Suppressor macrophage (primary cell): ENCODE data around the gene ALX3.

Experiments used
- DNase-seq, 4 experiments: peaks; one replicate each; pipeline ENCODE4 v3.0.0-alpha.2; 2020 to 2022

Gene ALX3

GRCh38 chr1:110064576-110065337 is 5.7 kb downstream of the ALX3 start:
- no peak for DNase-seq

GRCh38 chr1:110063781-110064180 is 6.7 kb downstream of the ALX3 start:
- no peak for DNase-seq

GRCh38 chr1:110062612-110063011 is 7.9 kb downstream of the ALX3 start:
- no peak for DNase-seq

DNA sequence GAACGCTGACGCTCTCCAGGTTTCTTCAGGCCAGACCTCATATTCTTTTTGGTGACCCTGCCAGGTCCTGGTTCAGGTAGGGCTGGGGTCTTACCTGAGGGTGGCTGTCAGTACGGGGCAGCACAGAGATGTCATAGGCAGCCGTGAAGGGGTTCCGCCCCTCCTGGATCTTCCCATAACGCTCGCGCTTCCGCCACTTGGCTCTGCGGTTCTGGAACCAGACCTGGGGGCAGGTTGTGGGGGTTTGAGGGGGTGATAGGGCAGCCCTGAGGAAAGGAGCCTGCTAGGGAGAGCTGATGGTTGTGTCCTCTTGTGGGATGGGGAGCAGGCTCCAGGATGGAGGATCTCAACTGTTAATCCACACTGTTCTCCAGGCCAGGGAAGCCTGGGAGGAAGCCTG is 9.1 kb downstream of the ALX3 start:
- DNase-seq, result no peak

DNA sequence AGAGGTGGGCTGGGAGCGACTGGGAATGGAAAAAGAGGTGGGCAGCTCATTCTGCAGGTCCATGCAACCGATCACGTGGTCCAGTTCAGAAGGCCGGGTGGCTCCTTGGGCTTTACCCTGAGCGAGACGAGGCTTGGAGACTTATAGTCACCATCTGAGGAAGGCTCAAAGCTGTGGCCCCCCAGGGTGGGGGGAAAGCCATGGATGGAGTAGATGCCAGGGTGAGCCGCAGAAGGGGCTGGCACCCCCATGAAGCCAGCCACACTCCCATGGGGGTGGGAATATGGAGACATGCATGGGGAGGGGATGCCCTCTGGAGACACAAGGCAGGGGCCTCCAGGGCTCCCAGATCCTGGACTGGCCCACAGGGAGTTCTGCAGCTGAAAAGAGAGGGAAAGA is 9.8 kb downstream of the ALX3 start:
- no peak for DNase-seq

GRCh38 chr1:110060034-110060661 is 10.3 kb downstream of the ALX3 start:
- DNase-seq, result peak; percentile 72 to 87 (median 74)

- no peak for DNase-seq
These were observed 11.2 kb downstream of the ALX3 start for GRCh38 chr1:110059133-110059863.

- DNase-seq, result no peak
These were observed 11.9 kb downstream of the ALX3 start for GRCh38 chr1:110058591-110058990.

DNA sequence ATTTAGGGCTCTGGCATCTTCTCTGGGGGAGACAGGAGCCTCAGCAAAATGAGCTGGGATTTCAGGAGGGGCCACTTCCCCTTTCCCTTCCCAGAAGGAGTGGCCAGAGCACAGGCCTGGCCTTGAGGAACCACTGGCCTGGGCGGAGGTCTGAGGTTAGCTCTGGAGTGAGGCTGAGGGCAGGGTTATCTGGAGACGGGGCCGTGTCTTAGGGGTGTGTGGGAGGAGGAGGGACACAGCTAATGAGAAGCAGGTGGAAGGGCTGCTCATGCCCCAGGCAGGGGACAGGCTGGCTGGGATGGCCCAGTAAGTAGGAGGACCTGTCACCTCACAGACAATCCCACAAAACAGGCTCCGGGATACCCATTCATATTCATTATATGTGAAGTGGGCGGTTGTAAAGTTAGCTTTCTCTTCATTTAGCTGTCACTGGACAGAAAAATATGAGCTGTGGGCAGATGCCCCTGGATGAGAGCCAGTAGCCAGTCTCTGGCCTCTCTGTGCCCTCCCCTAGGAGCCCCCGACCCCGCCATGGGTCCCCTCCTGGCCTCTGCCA is 12.4 kb downstream of the ALX3 start:
- peak; percentile 61 to 83 (median 76) for DNase-seq

GRCh38 chr1:110056776-110057175 is 13.7 kb downstream of the ALX3 start:
- DNase-seq, result no peak

DNA sequence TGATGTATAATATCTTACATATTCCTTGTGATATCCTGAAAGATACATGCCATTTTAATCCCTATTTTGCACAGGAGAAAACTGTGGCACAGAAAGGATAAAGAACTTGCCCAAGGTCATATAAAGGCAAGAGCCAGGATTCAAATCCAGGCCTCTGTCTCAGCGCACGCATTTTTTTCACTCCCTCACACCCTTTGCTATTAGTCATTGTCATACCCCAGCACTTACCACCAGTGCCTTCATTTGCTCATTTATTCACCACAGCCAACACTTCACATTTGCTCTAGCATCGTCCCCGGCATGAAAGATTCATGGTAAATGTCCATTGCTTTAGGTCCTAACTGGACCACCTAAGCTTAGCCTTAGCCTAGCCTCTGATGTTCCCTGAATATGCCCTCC is 14.2 kb downstream of the ALX3 start:
- DNase-seq, result no peak

- DNase-seq, result no peak
These were observed 14.8 kb downstream of the ALX3 start for GRCh38 chr1:110055493-110056284.

DNA sequence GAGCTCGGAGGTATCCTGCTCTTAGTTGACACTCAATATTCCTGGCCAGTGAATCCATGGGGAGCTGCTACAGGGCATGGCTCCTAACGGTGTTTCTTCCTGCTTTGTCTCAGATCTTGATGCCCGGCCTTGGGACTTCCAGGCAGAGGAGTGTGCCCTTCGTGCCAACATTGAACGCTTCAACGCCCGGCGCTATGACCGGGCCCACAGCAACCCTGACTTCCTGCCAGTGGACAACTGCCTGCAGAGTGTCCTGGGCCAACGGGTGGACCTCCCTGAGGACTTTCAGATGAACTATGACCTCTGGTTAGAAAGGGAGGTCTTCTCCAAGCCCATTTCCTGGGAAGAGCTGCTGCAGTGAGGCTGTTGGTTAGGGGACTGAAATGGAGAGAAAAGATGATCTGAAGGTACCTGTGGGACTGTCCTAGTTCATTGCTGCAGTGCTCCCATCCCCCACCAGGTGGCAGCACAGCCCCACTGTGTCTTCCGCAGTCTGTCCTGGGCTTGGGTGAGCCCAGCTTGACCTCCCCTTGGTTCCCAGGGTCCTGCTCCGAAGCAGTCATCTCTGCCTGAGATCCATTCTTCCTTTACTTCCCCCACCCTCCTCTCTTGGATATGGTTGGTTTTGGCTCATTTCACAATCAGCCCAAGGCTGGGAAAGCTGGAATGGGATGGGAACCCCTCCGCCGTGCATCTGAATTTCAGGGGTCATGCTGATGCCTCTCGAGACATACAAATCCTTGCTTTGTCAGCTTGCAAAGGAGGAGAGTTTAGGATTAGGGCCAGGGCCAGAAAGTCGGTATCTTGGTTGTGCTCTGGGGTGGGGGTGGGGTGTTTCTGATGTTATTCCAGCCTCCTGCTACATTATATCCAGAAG is 16.7 kb downstream of the ALX3 start:
- peak; percentile 60 to 81 (median 70) for DNase-seq

DNA sequence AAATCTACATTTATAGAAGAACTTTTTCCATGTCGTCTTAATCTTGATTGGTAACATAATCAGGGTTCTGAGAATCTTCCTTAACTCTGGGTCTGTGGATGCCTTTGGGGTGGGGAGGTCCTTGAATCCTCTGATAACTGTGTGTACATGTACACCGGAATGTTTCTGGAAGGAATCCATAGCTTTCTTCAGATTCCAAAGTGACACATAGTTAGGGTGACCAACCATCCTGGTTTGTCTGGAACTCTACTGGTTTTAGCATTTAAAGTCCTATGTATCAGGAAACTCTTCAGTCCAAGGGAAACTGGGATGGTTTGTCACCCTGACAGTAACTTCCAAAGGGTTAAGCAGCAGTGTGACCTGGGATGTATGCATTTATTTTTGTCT is 19.2 kb downstream of the ALX3 start:
- no peak for DNase-seq

DNA sequence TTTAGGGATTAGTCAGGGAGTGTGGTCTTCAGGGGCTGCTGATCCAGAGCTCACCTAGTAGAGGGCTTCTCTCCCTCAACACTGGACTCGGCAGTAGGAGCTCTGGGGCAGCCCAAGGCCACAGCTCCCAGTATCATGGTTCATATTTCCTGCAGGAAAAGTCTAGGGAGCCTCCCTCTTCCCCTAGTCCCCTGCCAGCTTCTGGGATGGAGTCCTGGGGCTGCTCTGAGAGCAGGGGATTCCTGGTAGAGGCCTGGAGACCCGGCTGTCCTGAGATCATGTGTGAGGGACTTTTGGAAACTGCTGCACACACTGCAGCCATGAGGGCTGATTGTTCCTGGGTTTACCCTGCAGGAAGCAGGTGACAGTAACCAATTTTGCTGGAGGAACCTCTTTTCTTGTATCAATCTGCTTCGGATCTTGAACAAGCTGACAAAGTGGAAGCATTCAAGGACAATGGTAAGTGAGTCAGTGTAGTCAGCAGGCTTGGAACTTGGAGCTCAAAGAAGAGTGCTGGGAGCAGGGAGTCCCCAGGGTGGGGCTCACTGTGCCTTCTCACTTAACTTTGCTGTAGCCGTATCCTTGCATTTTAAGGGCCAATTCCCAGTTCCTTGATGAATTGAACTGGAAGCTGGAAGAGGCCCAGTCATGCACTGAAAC is 19.7 kb downstream of the ALX3 start:
- no peak for DNase-seq

- no peak for DNase-seq
These were observed 20.5 kb downstream of the ALX3 start for GRCh38 chr1:110049801-110050601.

- DNase-seq, result no peak
These were observed 21.4 kb downstream of the ALX3 start for GRCh38 chr1:110048923-110049601.

GRCh38 chr1:110048240-110048639 is 22.2 kb downstream of the ALX3 start:
- no peak for DNase-seq

DNA sequence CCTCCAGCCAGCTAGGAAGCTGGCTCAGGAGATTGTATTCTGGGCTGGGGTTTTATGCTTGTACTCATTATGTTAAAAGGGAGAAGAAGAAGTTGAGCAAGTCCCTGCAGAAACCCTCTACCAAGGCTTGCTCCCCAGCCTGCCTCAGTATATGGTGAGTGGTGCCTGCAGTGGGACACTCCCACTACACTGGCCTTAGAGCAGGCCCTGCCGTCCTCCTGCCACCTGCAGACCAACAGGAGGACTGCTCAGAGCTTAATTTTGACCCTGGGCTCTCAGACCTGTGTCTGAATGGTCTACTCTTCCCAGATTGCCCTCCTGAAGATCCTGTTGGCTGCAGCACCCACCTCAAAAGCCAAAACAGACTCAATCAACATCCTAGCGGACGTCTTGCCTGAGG is 23.0 kb downstream of the ALX3 start:
- DNase-seq, result no peak

DNA sequence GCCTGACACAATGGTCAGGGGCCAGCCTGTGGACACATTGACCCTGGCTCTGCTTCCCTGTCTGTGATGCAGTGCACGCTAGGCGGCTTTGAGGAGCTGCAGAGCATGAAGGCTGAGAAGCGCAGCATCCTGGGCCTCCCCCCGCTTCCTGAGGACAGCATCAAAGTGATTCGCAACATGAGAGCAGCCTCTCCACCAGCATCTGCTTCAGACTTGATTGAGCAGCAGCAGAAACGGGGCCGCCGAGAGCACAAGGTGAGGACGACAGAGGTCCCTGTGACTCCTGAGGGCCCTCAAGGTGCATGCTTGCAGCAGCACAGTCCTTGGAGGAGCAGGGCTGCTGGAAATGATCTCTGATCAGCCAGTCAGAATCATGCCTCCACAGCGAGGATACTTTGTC is 27.5 kb downstream of the ALX3 start:
- DNase-seq, result no peak
